ENCODE measurements around the gene ALDOA. TPM values are rescaled to one million over a fixed set of nuclear protein-coding genes. Genes with fewer than 3 reads are reported as not detected.

The ALDOA gene
- total RNA-seq, 1 donor = 792 TPM

- no peak overlapping the region for H3K4me3 ChIP-seq (ENCODE audit: low read depth, low read length)
- DNase-seq (ENCODE audit: low read depth) = peak; percentile 72
- peak; percentile 31 for TF ChIP-seq CTCF (IDR thresholded peaks at IDR 0.05; ENCODE audit: insufficient read depth, low read length)
Observed at GRCh38 chr16:30041841-30042240, 23.7 kb upstream of the ALDOA start.

GRCh38 chr16:30046178-30046577 lies 19.4 kb upstream of the ALDOA start:
- no peak overlapping the region for H3K4me3 ChIP-seq (ENCODE audit: low read depth, low read length)
- DNase-seq (ENCODE audit: low read depth) = no peak
- no peak for TF ChIP-seq CTCF (IDR thresholded peaks at IDR 0.05; ENCODE audit: insufficient read depth, low read length)

- TF ChIP-seq CTCF (IDR thresholded peaks at IDR 0.05; ENCODE audit: insufficient read depth, low read length) = no peak
- H3K4me3 ChIP-seq (ENCODE audit: low read depth, low read length) = no peak overlapping the region
- no peak for DNase-seq (ENCODE audit: low read depth)
Observed at GRCh38 chr16:30046588-30046987, 19.0 kb upstream of the ALDOA start.

GRCh38 chr16:30049871-30050270 lies 15.7 kb upstream of the ALDOA start:
- no peak overlapping the region for H3K4me3 ChIP-seq (ENCODE audit: low read depth, low read length)
- DNase-seq (ENCODE audit: low read depth) = no peak
- no peak for TF ChIP-seq CTCF (IDR thresholded peaks at IDR 0.05; ENCODE audit: insufficient read depth, low read length)

- no peak for TF ChIP-seq CTCF (IDR thresholded peaks at IDR 0.05; ENCODE audit: insufficient read depth, low read length)
- DNase-seq (ENCODE audit: low read depth) = peak; percentile 58
- H3K4me3 ChIP-seq (ENCODE audit: low read depth, low read length) = no peak overlapping the region
Observed at GRCh38 chr16:30051518-30051917, 14.0 kb upstream of the ALDOA start.

- peak; percentile 90 for DNase-seq (ENCODE audit: low read depth)
- TF ChIP-seq CTCF (IDR thresholded peaks at IDR 0.05; ENCODE audit: insufficient read depth, low read length) = no peak
- peak overlapping the region; percentile 88 for H3K4me3 ChIP-seq (ENCODE audit: low read depth, low read length)
Observed at GRCh38 chr16:30052671-30053372, 12.7 kb upstream of the ALDOA start.
